ENCODE measurements around the gene TUBB1.

Gene TUBB1

GRCh38 chr20:58990651-58991445 lies 28.4 kb upstream of the TUBB1 start:
- no peak for DNase-seq

GRCh38 chr20:58991715-58992114 lies 27.5 kb upstream of the TUBB1 start:
- peak; percentile 24 for DNase-seq

DNA sequence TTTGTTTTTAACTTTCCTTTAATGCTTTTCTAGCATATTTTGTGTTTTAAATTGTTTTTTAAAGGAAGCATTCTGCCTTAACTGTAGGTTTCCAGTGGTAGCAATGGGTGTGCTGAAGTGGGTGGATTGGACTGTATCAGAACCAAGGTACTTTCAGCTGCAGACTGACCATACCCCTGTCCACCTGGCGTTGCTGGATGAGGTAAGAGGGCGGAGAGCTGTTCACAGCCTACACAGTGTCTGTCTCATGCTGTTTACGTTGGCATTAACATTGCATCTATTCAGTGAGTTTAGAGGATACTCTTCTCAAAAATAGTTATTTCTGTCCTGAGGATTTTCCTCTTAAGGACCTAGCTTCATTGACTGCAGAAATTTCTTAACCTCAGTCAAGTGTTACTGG lies 26.3 kb upstream of the TUBB1 start:
- no peak for DNase-seq

DNA sequence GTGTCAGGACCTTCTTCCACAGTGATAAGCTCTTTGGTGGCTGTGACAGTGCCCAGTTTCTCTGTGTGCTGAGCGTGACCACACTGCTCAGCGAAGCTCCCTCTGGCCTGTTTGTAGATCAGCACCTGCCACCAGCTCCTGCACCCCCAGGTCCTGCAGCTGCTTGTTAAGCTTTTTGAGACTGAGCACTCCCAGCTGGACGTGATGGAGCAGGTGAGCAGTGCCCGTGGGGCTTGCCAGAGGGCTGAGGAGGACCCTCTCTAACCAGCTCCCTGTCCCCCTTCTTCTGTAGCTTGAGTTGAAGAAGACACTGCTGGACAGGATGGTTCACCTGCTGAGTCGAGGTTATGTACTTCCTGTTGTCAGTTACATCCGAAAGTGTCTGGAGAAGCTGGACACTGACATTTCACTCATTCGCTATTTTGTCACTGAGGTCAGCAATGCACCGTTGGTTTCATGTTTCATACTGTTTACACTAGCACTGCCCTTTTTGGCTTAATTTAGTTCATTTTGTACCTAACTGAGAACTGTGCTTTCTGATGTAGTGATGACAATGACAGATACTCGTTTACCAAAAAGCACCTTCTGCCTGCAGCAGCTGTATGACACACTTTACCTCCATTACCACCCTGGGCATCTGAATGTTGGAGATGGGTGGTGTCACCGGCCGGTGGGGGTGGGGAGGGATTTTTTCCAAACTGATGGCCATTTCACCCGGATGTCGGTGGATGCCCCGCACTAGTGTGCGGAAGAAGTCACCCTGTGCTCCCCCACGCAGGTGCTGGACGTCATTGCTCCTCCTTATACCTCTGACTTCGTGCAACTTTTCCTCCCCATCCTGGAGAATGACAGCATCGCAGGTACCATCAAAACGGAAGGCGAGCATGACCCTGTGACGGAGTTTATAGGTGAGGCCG lies 25.6 kb upstream of the TUBB1 start:
- no peak for DNase-seq

GRCh38 chr20:58994390-58995159 lies 24.7 kb upstream of the TUBB1 start:
- DNase-seq = no peak

GRCh38 chr20:58995461-58996225 lies 23.6 kb upstream of the TUBB1 start:
- DNase-seq = no peak

- DNase-seq = no peak
Observed at GRCh38 chr20:58996226-58996611, 23.0 kb upstream of the TUBB1 start.

DNA sequence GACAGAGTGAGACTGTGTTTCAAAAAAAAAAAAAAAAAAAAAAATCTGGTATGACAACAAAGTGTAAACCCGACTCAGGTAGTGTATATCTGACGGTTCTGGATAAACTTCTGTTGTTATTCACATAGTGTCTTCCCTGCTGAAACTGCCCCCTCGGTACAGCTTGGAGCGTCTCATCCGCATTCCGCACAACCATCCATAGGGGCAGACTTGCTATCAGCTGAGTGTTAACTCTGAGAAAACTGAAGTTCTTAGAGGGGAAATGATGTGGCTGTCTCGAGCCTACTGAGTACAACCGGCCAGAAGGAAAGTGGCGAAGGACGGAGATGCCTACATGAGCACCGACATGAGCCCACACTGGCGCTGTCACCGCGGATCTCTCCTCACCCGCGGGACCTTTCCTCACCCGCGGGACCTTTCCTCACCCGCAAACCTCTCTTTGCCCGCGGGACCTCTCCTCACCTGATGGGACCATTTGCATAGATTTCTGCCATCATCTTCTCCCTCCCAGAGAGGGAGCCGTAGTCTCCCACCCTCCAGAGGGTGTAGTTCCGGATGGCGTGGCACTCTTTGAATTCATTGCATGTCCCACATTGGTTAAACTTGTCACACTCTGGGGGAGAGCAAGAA lies 22.0 kb upstream of the TUBB1 start:
- DNase-seq = no peak

DNA sequence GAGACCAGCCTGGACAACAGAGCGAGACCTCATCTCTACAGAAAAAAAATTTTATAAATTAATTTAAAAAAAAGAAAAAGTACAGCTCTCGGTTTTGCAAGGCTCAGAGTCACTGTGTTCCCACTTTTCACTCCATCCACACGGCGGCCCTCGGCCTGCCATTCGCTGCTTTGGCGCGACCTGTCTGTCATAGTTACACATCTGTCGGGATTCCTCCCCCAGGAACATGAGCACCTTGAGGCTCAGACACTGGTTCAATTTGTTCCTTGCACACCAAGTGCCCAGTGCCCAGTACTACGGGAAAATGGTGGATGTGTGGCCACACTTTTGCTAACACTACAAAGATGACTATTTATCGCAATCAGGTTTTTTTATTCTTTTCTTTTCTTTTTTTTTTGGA lies 20.6 kb upstream of the TUBB1 start:
- no peak for DNase-seq

- DNase-seq = no peak
Observed at GRCh38 chr20:59000326-59000725, 18.9 kb upstream of the TUBB1 start.

DNA sequence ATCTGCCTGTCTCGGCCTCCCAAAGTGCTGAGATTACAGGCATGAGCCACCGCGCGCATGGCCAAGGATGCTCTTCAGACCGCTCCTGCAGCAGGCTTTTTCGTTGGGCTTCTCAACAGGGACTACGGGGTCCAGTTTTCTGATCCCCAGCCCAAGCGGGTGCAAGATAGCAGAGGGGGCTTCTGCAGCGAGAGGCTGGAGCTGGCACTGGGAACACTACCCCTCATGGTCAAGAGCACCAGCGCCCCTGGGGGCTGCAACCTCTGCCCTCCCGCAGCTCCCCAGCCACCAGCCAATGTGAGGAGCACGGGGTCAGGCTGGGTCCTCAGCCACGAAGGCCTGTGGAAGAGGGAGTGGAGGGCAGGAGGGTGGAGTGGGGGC lies 18.2 kb upstream of the TUBB1 start:
- no peak for DNase-seq

GRCh38 chr20:59001449-59002171 lies 17.6 kb upstream of the TUBB1 start:
- no peak for DNase-seq

DNA sequence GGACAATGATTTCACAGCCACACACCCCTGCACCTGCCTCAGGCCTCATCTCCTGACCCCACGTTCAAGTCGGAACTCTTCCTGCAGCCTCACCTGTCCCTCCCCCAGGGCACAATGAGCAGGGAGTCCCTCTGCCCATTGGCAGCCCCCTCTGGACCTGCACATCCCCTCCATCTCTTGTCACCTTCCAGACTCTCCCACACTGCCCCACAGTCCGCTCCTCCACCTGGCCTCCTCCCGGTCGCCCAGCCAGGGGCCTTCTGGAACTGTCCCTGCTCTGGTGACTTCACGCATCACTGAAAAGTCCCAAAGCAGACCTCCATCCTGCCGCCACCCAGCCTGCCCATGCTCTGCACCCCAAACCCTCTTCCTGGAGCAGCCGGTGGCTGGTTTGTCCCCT lies 16.8 kb upstream of the TUBB1 start:
- DNase-seq = no peak

GRCh38 chr20:59002874-59003399 lies 16.3 kb upstream of the TUBB1 start:
- no peak for DNase-seq

DNA sequence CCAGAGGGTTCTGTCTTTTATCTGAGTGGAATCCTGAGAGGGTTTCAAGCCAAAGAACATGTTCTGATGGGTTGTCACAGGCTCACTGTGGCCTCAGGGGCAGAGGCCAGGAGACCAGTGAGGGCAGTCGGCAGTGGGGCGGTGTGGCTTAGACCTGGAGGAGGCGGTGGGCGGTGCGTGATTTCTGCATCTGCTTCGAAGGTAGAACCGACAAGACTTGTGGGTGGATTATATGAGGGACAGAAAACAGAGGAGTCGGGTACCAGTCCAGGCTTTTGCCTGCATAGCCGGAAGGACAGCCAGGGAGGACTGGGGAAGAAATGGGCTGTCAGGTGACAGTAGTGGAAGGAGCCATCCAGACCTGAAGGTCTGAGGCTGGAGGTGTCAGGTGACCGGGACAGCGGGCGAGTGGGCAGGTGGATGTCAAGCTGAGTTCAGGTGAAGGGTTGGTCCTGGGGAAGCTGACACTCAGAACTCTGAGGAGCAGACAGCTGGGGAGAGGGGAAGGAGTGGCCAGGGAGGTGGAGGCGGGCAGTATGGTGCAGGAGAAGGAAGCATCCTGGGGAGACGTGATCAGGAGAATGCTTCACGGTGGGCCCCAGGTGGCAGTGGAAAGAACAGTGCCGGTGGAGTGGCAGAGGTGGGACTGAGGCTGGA lies 15.3 kb upstream of the TUBB1 start:
- no peak for DNase-seq

- DNase-seq = no peak
Observed at GRCh38 chr20:59004493-59004762, 14.8 kb upstream of the TUBB1 start.

GRCh38 chr20:59004763-59005522 lies 14.3 kb upstream of the TUBB1 start:
- no peak for DNase-seq

- no peak for DNase-seq
Observed at GRCh38 chr20:59005523-59006166, 13.6 kb upstream of the TUBB1 start.

GRCh38 chr20:59006167-59006863 lies 12.9 kb upstream of the TUBB1 start:
- DNase-seq = no peak
